ENCODE results near the gene CEACAM3. TPM values are rescaled to one million over a fixed set of nuclear protein-coding genes. Genes with fewer than 3 reads are reported as not detected.
"Not testable (repeated sequence)": the region's sequence is repeated elsewhere in the genome, so short reads cannot be mapped to it uniquely, and the experiment has no call there.

CEACAM3 gene
- total and polyA plus RNA-seq, 7 donors: 2.3 TPM; not detected in 6

DNA sequence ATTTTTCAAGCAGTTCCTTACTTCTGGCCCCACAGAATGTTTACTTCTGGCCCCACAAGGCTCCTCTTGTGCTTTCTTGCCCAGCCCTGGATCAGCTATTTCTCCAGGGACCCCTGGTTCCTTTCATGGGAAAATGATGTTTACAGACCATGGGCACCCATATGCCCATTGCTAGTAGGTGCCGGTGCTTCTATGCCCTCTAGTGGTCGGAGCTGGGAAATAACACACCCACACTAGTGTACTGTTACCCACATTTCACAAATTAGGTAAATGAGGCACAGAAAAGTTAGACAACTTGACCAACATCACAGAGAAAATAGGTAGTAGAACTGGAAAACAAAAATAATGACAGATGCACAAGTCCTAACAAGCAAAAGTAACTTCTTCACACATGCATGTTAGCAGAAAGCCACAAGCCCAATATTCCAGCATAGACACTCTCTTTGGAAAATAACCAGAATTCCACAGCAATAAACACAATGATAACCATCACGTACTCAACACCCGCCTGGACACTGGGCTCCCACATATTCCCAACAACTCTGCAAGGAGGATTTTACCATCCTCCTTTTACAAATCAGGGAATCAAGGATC, 42.4 kb upstream of the CEACAM3 start:
- H3K27ac ChIP-seq: no peak overlapping the region
- peak; percentile 16 to 66 (median 56) for TF ChIP-seq CTCF (IDR thresholded peaks at IDR 0.05)
- no peak for TF ChIP-seq POLR2A (IDR thresholded peaks at IDR 0.05)
- H3K4me1 ChIP-seq: peaks cover 0 to 23% (median 11%) of the 10 kb centered on the region in 4 donors
- no peak for DNase-seq
- H3K9me3 ChIP-seq: no peaks in the 10 kb centered on the region
- intact Hi-C loops (cut with DNase I): loop anchor here (2.0 kb wide), 1 partner anchor 47 kb away; no protein-coding TSS in a partner anchor
- WGBS, 2 donors: 10 to 26% methylated on average over 4 of the region's 4 CpGs
- no peaks in the 10 kb centered on the region for H3K36me3 ChIP-seq
- no peak overlapping the region for H3K4me3 ChIP-seq
- H3K27me3 ChIP-seq: no peaks in the 10 kb centered on the region

DNA sequence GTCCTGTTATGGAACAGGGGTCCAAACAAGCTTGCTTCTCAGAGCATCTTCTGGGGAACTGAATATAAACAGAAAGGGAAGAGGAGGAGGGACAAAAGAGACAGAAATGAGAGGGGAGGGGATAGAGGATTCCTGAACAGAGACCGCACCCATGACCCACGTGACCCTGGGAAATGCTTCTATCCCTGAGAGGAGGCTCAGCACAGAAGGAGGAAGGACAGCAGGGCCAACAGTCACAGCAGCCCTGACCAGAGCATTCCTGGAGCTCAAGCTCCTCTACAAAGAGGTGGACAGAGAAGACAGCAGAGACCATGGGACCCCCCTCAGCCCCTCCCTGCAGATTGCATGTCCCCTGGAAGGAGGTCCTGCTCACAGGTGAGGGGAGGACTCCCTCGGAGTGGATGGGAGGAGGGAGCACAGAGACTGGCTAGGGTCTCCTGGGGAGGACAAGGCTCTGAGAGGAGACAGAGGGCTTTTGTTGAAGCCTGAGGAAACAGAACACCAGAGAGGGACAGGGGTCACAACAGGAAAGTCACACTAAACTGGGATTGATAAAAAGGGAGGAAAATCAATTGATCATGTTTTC, 41.0 kb upstream of the CEACAM3 start, which contains the start of gene CEACAM6:
Gene CEACAM6 (plus strand): TSS at position 203 of the 586 bp plus-strand sequence. CDS start 109 bp downstream, at position 312.
- intact Hi-C loops (cut with DNase I): loop anchor here (2.0 kb wide), 1 partner anchor 49 kb away; no protein-coding TSS in a partner anchor
- H3K27me3 ChIP-seq: no peaks in the 10 kb centered on the region
- H3K36me3 ChIP-seq: no peaks in the 10 kb centered on the region
- TF ChIP-seq POLR2AphosphoS5 (IDR thresholded peaks at IDR 0.05): no peak
- no peak for TF ChIP-seq POLR2A (IDR thresholded peaks at IDR 0.05)
- TF ChIP-seq EP300 (IDR thresholded peaks at IDR 0.05): no peak
- TF ChIP-seq CTCF (IDR thresholded peaks at IDR 0.05): no peak
- H3K9me3 ChIP-seq: no peaks in the 10 kb centered on the region
- no peak within 1 kb of the TSS for H3K27ac ChIP-seq
- H3K4me3 ChIP-seq: no peak within 1 kb of the TSS
- DNase-seq: no peak
- WGBS, 2 donors: 34 to 58% methylated on average over 3 of the region's 3 CpGs
- peaks cover 0 to 22% (median 10%) of the 10 kb centered on the region in 4 donors for H3K4me1 ChIP-seq

- no peak for DNase-seq
- Histone ChIP-seq H3K4me1 (no peaks in the 10 kb centered on the region), H3K27ac (no peak overlapping the region), H3K36me3 (no peaks in the 10 kb centered on the region), H3K27me3 (peaks cover 0 to 8% (median 0%) of the 10 kb centered on the region in 3 donors), H3K4me3 (no peak overlapping the region), H3K9me3 (no peaks in the 10 kb centered on the region)
- TF ChIP-seq POLR2AphosphoS5 (IDR thresholded peaks at IDR 0.05) (no peak), POLR2A (IDR thresholded peaks at IDR 0.05) (no peak), CTCF (IDR thresholded peaks at IDR 0.05) (no peak)
- 88 to 93% methylated on average over 9 of the region's 9 CpGs for WGBS, 2 donors
- intact Hi-C loops (cut with DNase I): no loop called here
Observed at GRCh38 chr19:41758846-41759245, 37.5 kb upstream of the CEACAM3 start.

- intact Hi-C loops (cut with DNase I): no loop called here
- Histone ChIP-seq H3K27ac (no peak overlapping the region), H3K9me3 (no peaks in the 10 kb centered on the region), H3K4me3 (no peak overlapping the region), H3K36me3 (no peaks in the 10 kb centered on the region), H3K4me1 (no peaks in the 10 kb centered on the region), H3K27me3 (peaks cover 0 to 4% (median 0%) of the 10 kb centered on the region in 3 donors)
- no peak for TF ChIP-seq CTCF (IDR thresholded peaks at IDR 0.05)
- no peak for DNase-seq
- WGBS, 2 donors: 65 to 90% methylated on average over 2 of the region's 2 CpGs
Observed at GRCh38 chr19:41767115-41767514, 29.3 kb upstream of the CEACAM3 start.

- WGBS, 2 donors: 53 to 73% methylated on average over 5 of the region's 5 CpGs
Observed at GRCh38 chr19:41768105-41768504, 28.3 kb upstream of the CEACAM3 start.

More at GRCh38 chr19:41768105-41768504, 28.3 kb upstream of the CEACAM3 start:
- DNase-seq; H3K4me3 ChIP-seq; H3K27me3 ChIP-seq; H3K9me3 ChIP-seq; intact Hi-C loops (cut with DNase I); H3K4me1 ChIP-seq; H3K27ac ChIP-seq; H3K36me3 ChIP-seq: not testable (repeated sequence)
